Activated gamma-delta T cell (primary cell): ENCODE results near the gene MORN4.
"Not testable (repeated sequence)": the region's sequence is repeated elsewhere in the genome, so short reads cannot be mapped to it uniquely, and the experiment has no call there.

Experiments
- DNase-seq: peaks from one replicate; lab custom pipeline; 2025; lab: John Stamatoyannopoulos, UW

The MORN4 gene

DNA sequence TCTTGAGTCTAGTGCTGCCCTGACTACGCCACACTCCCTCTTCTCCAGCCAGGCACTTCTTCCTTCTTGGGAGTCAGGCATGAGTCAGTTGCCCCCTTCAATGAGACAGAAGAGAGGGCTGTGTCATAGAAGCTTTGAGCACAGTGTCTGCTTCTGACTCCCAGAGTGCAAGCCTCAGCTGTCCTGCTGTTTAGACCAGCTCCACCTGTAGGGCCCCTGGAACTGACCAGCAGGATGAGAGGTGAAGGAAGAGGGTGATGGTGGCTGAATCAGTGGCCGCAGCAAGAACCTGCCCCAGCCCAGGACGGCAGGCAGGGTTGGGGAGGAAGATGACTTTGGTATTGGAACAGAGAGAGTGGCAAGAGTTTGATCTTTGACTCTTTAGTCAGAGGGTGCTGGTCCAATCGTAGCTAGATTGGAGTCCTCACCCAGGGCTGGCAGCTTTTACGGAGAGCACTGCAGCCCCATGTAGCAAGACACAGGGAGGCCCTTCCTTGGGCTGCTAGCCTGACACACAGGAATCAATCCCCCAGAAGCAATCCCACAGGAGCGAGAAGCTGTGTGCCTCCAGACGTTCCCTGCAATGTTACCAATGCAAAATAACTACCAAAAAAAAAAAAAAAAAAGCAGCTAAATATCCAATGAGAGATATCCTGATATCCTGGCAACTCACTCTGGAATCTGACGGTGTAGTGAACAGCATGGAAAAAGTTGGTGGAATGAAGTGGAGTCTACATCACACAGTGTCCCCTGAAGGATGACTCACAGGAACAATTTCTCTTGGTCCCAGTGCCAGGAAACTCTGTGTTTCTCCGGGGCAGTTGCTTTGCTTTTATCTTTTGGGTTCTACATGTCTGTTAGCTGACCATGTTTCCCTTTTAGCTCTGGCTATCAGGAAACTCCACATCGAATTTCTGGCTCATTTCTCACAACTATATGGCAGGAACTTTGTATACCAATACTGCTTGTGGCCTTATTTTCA, 36.9 kb downstream of the MORN4 start:
- no peak for DNase-seq

DNA sequence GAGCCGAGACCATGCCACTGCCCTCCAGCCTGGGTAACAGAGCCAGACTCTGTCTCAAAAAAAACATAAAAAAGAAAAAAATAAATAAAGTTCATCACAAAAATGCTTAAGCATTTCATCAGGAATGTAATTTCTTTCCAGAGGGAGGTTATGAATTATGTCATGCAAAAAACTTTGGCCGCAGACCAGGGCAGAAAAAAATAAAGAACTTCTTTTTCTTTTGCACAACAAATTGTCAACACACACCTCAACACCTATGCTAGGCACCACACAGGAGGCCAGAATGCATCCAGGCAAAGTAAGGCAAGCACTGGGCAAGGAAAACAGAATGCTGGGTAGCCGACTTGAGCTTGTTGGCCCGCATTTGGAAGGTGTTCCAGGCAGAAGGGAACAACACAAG, 39.9 kb downstream of the MORN4 start:
- no peak for DNase-seq

DNA sequence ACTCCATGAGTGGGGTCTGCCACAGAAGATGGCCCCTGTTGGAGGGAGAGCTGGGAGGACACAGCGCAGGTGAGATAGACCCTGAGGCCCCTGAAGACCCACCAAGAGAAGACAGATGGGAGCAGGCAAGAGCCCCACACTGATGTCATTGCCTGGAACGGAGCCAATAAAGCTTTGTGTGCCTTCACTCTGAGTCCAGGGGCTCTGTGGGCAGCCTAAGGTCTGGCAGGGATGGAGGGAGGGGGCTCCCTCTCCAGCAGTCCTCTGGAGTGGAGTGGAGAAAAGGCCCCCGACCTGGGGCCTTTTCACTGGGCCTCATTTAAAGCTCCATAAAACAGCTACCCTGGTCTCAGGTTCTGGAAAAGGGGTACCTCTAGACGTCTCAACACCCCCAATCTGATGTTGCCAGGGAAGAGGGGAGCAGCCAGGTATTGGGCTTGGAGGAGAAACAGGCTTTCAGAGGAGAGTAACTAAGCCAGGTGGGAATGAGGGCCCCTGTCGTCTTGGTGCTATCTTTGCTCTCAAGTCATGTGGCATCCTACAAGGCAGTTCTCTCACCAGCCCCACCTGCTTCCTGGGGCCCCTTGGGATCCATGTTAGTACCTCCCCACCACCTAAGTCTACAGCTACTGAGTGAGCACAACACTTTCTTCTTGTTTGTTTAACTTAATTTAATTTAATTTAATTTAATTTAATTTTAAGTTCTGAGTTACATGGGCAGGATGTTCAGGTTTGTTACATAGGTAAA, 42.4 kb downstream of the MORN4 start:
- no peak for DNase-seq

DNA sequence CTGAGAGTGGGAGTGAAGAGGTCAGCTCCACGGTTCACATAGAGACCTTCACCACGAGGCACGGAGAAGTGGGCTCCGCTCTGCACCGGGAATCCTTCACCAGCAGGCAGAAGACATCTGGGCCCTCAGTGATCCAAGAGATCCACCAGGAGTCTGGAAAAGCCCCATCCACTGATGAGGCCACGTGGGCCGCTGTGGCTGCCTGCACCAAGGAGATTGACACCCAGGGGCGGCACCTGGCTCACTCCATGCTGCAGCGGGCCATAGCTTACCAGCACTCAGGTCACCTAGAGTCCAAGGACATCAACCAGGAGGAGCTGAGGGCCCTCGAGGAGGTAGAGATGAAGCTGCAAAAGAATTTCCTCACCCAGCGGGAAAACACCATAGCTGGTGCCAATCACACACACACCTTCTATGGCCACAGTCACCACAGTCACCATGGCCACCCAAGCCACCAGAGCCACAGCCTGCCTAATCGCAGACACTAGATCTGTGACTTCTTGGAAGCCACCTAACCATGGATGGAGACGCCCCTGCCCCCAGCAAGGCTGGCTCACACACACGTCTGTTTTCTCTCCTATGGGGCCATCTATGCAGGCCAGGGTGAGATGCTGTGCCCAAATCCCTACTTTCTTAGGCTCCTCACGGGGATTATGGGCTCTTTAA, 43.1 kb downstream of the MORN4 start:
- DNase-seq, result no peak

DNA sequence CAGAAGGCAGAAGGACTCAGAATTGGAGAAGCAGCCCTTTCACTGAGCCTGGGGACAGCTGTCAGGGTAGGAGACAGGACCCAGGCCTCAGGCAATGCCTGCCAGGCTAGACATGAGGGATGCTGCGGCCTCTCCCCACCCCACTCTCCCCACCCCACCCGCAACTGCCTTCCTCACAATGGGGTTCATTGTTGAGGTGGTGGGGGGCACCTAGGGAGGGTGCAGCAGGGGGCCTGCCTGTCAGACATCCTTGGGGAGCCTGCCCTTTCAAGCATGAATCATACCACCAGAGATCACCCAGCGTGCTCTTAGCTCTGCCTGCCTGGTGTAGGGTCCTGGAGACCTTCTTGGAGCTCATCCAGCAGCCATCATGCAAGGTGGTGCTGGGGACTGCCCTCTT, 43.8 kb downstream of the MORN4 start, which contains the start of gene C10orf62:
Gene C10orf62 (plus strand): TSS at position 243 of the 400 bp plus-strand sequence. CDS start 177 bp downstream, outside the sequence.
- no peak for DNase-seq

DNA sequence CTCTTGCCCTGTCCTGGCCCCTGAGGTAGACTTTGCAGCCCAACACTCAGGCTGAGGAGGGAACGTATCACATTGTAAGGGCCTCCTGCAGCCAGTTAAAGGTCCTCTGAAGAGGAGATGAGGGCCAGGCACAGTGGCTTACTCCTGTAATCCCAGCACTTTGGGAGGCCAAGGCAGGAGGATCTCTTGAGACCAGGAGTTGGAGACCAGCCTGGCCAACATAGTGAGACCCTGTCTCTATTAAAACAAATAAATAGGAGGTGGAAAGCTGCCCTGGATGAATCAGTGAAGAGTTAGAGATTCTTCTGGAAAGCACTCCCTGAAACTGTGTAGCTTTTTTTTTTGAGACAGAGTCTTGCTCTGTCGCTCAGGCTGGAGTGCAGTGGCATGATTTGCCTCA, 46.1 kb downstream of the MORN4 start:
- no peak for DNase-seq

DNA sequence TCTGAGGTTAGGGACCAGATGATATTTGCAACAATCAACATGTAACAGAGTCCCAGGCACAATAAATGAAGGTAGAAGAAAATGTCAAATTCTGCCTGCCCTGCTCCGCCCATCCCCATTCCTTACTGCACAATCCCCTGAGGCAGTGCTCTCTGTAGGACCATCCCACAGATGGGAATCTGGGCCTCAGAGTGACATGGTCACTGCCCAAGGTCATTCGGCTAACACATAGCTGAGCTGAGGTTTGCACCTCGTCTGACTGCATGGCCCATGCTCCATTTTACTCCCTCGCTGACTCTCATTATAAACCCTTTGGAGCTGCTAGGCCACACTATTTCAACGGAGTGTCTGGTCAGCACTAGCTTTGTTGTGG, 47.9 kb downstream of the MORN4 start:
- DNase-seq, result no peak

DNA sequence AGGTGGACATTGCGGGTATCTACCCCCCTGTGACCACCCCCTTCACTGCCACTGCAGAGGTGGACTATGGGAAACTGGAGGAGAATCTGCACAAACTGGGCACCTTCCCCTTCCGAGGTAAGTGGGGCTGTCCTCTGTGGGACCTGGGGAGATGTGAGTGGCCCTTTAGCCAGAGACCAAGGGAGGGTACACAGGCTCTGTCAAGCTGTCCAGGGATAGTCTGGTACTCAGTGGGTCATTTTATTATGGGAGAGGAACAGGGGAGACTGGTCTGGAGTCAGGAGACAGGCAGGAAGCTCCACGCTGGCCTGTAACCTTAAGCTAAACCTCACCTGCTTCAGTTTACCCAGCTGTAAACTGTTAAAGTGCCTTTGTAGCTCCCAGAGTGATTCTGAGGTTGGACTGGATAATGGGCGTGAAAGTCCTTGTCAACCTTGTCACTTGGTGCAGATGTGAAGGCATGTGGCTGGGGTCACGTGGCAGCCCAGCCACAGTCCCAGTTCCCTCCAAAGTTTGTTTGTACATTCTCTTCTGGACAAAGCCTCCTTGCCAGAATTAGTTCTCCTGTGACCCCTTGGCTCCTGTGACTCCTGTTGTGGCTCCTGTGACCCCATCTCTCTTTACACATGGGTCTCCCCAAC, 48.4 kb downstream of the MORN4 start:
- no peak for DNase-seq

DNA sequence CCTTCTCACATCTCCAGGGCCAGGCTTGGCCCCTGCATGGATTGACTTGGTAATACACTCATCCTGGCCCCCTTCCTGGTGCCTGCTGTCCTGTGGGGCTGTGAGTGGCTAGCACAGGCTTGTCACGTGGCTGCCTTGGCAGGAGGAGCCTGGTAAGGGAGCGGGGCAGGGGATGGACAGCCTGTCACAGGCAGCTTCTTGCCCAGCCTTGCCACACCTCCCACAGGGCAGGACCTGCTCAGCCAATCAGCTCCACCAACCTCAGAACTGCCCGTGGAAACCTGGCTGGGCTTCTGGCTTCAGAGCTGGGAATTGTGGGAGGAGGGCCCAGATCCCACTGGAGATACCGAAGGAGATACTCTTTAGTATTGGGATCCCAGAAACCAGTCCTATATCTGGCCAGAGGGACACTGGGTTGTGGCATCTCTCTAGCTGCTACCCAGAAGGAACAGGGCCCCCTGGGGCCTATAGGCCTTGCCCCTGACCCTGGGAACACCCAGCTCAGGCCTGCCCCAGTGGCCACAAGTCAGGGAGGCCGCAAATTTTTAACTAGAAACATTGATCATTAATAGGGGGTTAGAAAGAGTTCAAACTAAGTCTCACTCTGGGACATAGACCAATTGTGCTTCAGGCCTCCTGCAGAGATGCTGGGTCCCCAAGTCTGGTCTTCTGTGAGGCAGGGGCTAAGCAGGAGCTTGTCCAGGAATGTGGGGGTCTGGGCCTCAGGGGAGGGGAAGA, 49.1 kb downstream of the MORN4 start, which contains the start of gene HOGA1:
Gene HOGA1 (plus strand): TSS at position 330 of the 738 bp plus-strand sequence. CDS start 315 bp downstream, at position 645.
- DNase-seq, result no peak

DNA sequence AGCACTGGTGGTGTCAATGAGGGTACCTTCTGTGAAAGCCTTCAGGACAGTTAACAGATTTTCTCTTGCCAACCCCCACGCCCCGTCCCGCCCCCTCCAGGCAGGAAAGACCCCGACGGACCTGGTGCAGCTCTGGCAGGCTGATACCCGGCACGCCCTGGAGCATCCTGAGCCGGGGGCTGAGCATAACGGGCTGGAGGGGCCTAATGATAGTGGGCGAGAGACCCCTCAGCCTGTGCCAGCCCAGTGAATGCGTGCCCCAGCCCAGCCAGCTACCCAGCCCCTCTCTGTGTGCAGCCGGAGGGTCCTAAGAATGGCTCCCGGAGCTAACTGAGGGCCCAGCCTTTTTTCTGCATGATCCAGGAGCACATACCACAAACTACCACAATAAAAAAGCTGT, 49.8 kb downstream of the MORN4 start:
- DNase-seq, result no peak

DNA sequence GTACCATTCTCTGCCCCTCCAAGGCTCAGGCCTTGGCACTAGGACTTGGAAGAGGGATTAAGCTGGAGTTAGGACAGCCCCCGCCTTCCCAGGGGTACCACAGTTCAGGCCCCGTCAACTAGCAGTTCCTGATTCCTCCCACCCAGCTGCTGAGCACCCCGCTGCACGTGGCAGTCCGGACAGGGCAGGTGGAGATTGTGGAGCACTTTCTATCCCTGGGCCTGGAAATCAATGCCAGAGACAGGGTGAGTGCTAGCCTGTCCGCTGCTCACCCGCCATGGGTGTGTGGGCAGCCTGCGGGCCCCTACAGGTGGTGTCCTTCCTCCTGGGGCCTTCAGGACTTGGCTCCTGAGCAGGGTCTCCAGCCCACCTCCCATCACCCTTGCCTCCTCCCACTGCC, 51.1 kb downstream of the MORN4 start:
- DNase-seq, result no peak

DNA sequence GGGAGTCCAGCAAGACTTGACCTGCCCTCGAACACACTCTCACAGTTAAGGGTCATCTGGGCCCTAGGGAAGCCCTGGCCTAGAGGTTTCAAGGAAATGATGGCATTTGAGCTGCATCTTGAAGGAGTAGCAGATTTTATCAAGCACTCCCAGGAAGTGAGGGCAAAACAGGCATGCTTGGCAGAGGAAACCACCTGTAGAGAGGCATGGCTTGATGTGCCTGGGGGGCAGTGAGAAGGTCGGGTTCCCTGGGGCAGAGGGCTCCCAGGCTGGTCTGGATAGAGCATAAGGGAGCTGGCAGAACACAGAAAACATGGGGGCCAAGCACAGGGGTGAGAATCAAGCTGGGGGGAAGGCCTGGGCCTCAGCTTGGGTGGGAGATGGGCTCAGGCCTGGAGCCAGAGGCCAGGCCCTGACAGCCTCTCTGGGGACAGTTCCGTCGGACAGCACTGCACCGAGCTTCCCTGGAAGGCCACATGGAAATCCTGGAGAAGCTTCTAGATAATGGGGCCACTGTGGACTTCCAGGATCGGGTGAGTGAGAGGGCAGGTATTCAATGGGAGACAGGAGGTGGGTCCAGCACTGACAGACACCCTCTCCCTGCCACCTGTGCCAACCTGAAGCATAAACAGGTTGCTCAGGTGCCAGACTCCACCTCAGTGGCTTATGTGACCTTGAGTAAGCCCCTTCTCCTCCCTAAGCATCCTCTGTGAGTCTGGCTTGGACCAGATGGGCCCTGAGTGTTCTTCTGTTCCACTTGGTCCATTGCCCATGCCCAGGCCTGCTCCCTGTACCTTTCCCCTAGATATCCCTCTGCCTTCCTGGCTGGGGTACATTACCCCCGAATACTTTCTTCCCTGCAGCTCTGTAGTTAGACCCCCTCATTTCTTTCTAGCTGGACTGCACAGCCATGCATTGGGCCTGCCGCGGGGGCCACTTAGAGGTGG, 52.6 kb downstream of the MORN4 start:
- DNase-seq, result no peak

DNA sequence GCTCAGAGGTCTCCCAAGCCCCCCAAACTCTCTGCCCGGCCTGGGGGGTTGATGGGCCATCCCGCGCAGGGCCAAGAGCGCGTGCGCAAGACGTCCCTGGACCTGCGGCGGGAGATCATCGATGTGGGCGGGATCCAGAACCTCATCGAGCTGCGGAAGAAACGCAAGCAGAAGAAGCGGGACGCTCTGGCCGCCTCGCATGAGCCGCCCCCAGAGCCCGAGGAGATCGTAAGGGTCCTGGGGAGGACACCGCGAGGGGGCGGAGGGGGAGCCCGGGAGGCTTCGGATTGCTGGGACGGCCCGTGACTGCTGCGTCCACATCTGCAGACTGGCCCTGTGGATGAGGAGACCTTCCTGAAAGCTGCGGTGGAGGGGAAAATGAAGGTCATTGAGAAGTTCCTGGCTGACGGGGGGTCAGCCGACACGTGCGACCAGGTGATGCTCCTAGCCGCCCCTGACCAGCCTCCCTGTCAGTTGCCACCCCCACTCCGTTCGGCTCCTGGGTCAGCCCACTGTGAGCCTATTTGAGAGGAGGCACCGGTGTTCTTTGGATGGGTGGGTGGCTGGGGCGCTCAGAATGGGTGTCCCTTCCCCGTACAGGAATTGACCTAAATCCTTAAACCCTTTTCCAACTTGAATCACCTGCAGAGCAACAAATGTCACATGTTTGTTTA, 55.0 kb downstream of the MORN4 start:
- DNase-seq, result no peak

DNA sequence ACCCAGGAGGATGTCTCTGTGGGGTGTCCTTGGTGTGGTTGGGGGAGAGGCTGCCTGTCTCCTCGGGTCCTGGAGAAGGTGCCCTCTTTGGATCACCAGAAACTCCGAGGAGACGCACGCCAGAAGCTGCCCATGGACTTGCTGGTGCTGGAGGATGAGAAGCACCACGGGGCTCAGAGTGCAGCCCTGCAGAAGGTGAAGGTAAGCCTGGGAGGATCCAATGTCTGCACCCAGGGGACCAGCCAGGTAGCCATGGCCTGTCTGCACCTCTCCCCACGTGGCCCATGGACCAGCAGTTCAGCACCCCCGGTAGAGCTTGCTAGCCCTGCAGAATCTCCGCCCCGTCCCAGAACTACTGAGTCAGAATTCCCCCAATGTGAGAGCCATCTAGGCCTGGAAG, 55.6 kb downstream of the MORN4 start:
- DNase-seq, result no peak

DNA sequence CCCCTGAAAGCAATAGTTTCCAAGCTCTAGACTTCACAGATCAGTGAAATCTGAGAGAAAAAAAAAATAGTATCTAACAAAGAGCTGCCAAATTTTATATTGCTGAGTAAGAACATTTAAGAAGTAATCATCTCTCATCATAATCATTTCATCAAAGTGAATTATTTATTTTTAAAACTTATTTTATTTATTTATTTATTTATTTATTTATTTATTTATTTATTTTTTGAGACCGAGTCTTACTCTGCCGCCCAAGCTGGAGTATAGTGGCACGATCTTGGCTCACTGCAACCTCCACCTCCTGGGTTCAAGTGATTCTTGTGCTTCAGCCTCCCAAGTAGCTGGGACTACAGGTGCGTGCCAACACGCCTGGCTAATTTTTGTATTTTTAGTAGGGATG, 56.8 kb downstream of the MORN4 start:
- DNase-seq, result not testable (repeated sequence)

DNA sequence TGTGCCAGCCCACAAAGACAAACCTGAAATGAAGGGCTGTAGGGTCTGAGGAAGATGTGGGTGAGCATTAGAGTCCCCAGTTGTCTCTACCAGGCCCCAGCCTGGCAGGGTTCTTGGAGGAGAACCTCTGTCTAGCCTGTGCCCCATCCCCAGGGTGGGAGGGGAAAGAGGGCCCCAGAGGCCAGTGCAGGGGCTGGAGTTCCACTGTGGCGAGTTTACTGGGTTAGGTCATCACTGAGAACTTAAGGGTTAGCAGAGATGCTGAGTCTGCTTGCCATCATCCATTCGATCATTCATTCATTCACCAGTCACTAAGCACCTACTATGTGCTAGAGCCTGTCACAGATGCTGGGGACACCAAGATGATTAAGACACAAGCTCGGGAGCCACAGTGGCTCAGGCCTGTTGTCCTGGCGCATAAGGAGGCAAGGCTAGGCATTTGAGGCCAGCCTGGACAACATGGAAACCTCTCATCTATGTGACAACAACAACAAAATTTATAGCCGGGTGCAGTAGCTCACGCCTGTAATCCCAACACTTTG, 58.1 kb downstream of the MORN4 start:
- no peak for DNase-seq

DNA sequence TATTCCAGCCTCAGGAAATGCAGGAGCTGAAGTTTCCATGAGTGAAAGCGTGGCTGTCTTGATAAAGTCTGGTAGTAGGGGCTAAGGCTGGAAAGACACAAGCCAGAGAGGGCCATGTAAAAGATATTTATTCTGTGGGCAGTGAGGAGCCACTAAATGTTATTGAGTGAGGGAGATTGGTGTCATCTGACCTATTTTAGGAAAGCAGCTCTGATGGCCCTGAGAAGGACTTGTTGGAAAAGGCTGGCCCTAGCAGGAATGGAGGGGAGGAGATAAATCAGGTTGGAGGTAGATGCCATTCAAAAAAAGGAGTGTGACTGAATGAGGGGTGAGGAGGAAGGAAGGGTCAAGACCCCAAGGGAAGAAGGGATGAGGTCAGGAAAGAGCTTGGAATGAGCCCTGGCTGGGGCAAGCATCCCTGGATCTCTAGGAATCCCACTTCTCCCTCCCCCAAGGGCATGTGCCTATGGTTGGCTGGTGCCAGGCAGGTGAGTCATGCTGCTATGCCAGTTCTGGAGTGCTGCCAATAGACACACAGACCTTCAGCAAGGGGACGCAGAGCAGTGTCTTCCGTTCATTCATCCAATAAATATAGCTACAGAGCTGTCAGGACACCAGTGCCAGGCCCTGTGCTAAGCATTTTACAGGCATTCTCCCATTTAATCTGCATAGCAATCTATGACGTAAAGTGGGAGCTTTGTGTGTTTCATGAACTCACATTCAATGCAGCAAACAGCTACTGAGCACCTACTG, 58.8 kb downstream of the MORN4 start:
- DNase-seq, result no peak

DNA sequence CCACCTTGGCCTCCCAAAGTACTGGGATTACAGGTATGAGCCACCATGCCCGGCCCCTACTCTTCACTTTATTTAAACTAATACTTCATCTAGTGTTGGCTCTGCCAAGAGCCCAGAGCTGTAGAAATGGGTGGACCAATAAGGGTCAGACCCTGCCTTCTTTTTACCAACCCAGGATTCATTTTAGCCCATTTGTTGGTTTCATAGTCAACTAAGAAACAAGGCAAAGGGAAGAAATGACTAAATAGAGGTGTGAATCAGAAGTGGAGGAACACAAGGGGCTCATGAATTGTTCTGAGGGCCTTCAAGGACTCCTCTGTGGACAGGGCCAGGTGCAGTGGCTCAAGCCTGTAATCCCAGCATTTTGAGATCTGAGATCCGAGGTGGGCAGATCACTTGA, 59.6 kb downstream of the MORN4 start:
- no peak for DNase-seq
